BE2C (cell line): Measurements from ENCODE around the gene BMPR1B.
A peak's percentile ranks its signal among the peaks of the same experiment; 100 is the strongest.

Experiments used
- DNase-seq: peaks from one replicate; pipeline ENCODE4 v3.0.0-alpha.2; 2020
- H3K27me3 ChIP-seq: fragments of 250-450 bp; sonication (Bioruptor Pico); 2 replicates; pipeline ENCODE4 v1.5.1; 2020; ENCODE audit warnings: mild to moderate bottlenecking
- H3K36me3 ChIP-seq: fragments of 250-450 bp; sonication (Bioruptor Pico); 2 replicates; pipeline ENCODE4 v1.5.1; 2020; ENCODE audit warnings: mild to moderate bottlenecking
- H3K4me1 ChIP-seq: fragments of 250-450 bp; sonication (Bioruptor Pico); 2 replicates; pipeline ENCODE4 v1.5.1; 2020
- H3K4me3 ChIP-seq: 2 replicates; pipeline ENCODE4 v1.5.1; 2011; ENCODE audit warnings: low read depth, low read length
- H3K9me3 ChIP-seq: fragments of 250-450 bp; sonication (Bioruptor Pico); 2 replicates; pipeline ENCODE4 v1.5.1; 2020
- TF ChIP-seq, protein P1 (sequence below): IDR thresholded peaks from 2 replicates; pipeline ENCODE4 v1.5.1; 2012; ENCODE audit warnings: mild to moderate bottlenecking, low read depth, low read length

The BMPR1B gene

DNA sequence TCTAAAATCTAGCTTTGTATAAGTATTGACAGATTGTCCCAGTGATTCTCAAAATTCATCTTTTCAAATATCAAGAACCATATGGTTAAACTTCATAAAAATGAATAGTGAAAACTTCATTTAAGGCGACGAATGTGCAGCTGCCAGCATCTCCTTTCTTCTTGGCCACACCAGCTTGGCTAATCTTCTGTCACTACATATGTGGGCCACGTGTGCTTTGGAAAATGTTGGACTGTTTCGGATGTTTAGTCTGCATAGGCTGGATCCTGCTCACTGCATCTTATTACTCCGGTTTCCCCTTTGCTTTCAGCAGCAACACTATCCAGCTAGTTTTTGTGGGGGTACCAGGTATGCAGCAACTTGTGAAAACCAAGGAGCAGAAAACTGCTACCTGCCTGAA, 221.9 kb downstream of the BMPR1B start:
- no peaks in the 10 kb centered on the region; the same call in 1 of the 2 replicates for H3K9me3 ChIP-seq
- H3K4me3 ChIP-seq = no peak overlapping the region
- H3K4me1 ChIP-seq = peaks cover 24% of the 10 kb centered on the region
- no peak for DNase-seq
- H3K27me3 ChIP-seq = no peaks in the 10 kb centered on the region
- TF ChIP-seq, protein P1, sequence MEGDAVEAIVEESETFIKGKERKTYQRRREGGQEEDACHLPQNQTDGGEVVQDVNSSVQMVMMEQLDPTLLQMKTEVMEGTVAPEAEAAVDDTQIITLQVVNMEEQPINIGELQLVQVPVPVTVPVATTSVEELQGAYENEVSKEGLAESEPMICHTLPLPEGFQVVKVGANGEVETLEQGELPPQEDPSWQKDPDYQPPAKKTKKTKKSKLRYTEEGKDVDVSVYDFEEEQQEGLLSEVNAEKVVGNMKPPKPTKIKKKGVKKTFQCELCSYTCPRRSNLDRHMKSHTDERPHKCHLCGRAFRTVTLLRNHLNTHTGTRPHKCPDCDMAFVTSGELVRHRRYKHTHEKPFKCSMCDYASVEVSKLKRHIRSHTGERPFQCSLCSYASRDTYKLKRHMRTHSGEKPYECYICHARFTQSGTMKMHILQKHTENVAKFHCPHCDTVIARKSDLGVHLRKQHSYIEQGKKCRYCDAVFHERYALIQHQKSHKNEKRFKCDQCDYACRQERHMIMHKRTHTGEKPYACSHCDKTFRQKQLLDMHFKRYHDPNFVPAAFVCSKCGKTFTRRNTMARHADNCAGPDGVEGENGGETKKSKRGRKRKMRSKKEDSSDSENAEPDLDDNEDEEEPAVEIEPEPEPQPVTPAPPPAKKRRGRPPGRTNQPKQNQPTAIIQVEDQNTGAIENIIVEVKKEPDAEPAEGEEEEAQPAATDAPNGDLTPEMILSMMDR = no peak
- peaks cover 5% of the 10 kb centered on the region for H3K36me3 ChIP-seq

DNA sequence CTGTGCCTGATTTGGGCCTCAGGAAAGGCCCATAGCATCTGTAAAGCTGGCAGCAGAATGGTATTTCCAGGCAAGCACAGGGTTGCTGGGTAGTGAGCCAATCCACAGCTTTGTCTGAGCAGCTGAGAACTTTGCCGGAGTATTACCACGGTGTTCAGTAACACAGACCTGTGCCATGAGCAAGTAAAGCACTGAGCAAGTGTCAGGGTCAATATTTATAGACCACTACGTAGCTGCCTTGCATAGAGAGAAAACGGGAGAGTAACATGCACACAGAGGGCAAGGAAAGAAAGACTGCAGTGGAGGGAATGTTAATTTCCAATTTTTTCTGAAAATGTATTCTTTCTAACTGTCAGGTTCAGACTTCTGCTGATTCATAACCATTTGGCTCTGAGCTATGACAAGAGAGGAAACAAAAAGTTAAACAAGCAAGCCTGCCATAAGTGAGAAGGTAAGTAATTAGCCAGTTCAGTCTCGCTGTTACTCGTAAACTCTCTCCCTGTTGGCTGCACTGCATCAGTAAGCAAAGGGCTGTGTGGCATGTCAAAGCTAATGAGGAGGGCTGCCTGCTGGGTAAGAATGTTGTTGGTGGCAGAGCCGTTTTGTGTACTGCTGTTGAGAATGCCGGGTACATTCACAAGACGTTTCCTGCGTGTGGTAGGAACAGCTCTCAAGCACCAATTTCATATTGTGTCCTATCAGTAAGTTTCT, 238.1 kb downstream of the BMPR1B start:
- TF ChIP-seq, protein P1 = no peak
- no peaks in the 10 kb centered on the region for H3K36me3 ChIP-seq
- peak overlapping the region; percentile 46 for H3K4me3 ChIP-seq
- no peaks in the 10 kb centered on the region for H3K9me3 ChIP-seq
- peak; percentile 35 for DNase-seq
- no peaks in the 10 kb centered on the region for H3K27me3 ChIP-seq
- H3K4me1 ChIP-seq = peaks cover 20% of the 10 kb centered on the region

DNA sequence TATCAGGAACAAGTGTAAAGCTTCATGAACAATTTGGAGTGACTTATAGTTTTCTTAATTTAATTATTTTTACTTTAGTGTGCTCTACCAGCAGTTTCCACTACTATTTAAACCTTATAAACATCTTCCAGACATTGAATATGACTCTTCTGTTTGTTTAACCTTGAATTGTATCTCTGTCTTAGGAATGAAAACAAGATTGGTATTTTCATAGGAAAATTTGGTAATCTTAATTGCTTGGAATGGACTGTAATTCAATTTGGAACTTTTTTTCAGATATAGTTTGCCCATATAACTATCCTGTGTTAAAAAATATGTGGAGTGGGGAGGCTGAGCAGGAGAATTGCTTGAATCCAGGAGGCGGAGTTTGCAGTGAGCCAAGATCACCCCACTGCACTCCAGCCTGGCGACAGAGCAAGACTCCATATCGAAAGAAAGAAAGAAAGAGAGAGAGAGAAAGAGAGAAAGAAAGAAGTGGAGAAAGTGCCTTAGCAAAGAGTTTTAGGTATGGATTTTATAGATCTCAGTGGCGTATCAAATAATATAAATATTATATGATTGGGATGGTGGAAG, 242.4 kb downstream of the BMPR1B start:
- Histone ChIP-seq H3K4me3 (peak overlapping the region; percentile 5; the same call in 1 of the 2 replicates), H3K9me3 (no peaks in the 10 kb centered on the region), H3K27me3 (no peaks in the 10 kb centered on the region), H3K36me3 (no peaks in the 10 kb centered on the region), H3K4me1 (peaks cover 23% of the 10 kb centered on the region)
- DNase-seq = peak; percentile 25
- TF ChIP-seq, protein P1 = no peak

DNA sequence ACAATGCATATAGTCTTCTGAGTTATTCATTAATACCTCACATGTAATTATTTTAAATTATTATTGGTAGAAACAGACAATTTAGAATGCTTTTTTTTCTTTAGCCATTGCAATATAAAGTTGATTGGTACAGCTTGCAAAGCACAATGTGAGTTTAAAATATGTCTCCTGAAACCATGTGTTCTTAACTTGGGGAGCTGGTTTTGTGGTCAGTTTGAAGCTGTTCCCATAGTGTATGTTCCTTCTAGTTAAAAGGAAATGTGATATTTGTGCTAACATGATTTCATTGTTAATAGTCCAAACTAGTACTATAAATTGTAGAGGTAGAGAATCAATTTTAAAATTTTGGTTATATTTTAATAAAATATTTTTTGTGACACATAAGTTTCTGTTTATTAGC, 247.2 kb downstream of the BMPR1B start:
- H3K27me3 ChIP-seq = no peaks in the 10 kb centered on the region
- no peak overlapping the region for H3K4me3 ChIP-seq
- TF ChIP-seq, protein P1 = no peak
- H3K36me3 ChIP-seq = no peaks in the 10 kb centered on the region
- no peak for DNase-seq
- H3K9me3 ChIP-seq = no peaks in the 10 kb centered on the region
- H3K4me1 ChIP-seq = peaks cover 10% of the 10 kb centered on the region

DNA sequence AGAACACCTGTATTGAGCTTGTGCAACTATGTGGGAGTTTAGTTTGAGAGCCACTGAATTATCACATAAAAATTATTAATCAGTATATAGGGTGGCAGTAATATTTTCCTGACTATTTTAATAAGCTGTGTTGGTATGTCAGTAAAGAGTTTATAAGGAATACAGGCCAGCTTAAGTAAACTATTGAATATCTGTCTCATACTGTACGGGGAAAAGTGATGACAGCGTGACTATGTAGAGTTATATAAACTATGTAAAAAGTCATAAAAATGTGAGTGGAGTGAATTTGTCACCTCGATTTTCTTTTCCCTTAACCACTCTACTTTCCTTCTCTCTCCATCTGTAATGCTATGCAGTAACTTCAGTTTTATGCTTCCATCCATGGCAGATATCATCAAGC, 250.2 kb downstream of the BMPR1B start:
- no peaks in the 10 kb centered on the region for H3K27me3 ChIP-seq
- H3K36me3 ChIP-seq = no peaks in the 10 kb centered on the region
- no peak for DNase-seq
- TF ChIP-seq, protein P1 = no peak
- H3K4me3 ChIP-seq = no peak overlapping the region
- no peaks in the 10 kb centered on the region; the same call in 1 of the 2 replicates for H3K4me1 ChIP-seq
- H3K9me3 ChIP-seq = no peaks in the 10 kb centered on the region

DNA sequence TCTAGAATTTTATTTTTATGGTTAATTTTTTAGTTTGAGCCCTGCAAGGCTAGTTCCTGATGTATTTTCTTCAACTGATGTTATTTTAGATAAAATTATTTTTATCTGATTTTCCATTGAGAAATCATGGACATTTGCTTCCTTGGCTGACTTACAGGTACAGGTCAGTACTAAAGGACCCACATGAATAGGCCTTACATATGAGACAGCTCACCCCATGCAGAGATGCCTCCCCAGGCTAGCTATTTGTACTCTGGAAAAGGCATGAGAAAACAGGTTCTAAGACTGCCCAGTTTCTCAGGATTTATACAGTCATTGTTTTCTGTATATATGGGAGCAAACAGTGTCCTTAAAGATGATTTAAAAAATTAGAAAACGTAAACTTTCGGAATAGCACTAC, 255.5 kb downstream of the BMPR1B start:
- Histone ChIP-seq H3K36me3 (no peaks in the 10 kb centered on the region), H3K27me3 (no peaks in the 10 kb centered on the region), H3K4me3 (no peak overlapping the region), H3K9me3 (no peaks in the 10 kb centered on the region), H3K4me1 (no peaks in the 10 kb centered on the region; the same call in 1 of the 2 replicates)
- no peak for DNase-seq
- TF ChIP-seq, protein P1 = no peak
